Endothelial cell of umbilical vein (primary cell): ENCODE data around the gene ARHGEF33.

ENCODE experiments used
- GATA2 ChIP-seq: IDR thresholded peaks from 2 replicates; pipeline ENCODE4 v1.7.0; 2011; ENCODE audit warnings: low read depth, mild to moderate bottlenecking, moderate library complexity, mixed read lengths, low read length; ENCODE audit not compliant: insufficient read length, insufficient read depth
- POLR2A ChIP-seq: IDR thresholded peaks from 2 replicates; pipeline ENCODE4 v1.6.1; 2012; ENCODE audit warnings: low read depth, mild to moderate bottlenecking, control low read depth, low read length
- POLR2AphosphoS5 ChIP-seq: IDR thresholded peaks from 2 replicates; pipeline ENCODE4 v1.6.1; 2012; ENCODE audit warnings: low read depth, mild to moderate bottlenecking, control low read depth, low read length, moderate library complexity; ENCODE audit not compliant: insufficient read depth
- TF ChIP-seq, protein P1 (sequence below), 2 donors: IDR thresholded peaks; 1 replicate in 1 of 2; 2 replicates in 1 of 2; pipeline ENCODE4 v1.5.1; 2011; ENCODE audit warnings: low read length in 2 of 2, mild to moderate bottlenecking in 2 of 2, moderate library complexity in 2 of 2, control low read depth in 1 of 2, inconsistent platforms in 1 of 2, low read depth in 1 of 2; ENCODE audit not compliant: insufficient read depth in 1 of 2; ENCODE audit errors: extremely low read depth in 1 of 2
- TF ChIP-seq, protein P2 (sequence below): IDR thresholded peaks from 2 replicates; pipeline ENCODE4 v1.6.1; 2011; ENCODE audit not compliant: insufficient read depth, insufficient read length

DNA sequence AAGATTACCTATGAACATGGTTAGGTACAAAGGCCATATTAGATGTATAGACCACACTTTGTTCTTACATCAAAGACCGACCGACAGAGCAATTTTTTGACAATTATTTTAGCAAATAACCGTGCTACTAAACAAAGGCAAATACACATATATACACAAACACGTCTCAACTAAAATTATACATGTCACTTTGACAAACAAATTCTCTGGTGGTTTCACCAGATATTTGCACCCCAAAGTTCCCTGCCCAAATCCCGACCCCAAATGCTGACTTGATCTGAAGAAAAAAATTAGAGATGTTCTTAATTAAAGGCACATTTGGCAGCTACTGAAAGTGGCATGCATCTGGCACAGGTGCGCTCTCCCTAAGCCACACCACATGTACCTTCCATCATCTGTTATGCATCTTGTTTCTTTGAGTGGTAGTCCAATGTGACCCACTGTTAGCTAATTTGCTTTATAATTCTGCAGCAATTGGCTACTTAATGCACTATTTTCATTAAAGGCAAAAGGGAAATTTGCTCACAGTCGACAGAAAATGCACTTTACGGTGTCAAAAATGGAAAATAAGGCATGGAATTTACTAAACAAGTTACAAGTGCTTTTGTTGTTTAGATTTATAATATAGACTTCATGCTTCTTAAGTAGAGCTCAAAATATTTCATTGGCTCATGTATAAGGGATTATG is 92.1 kb downstream of the ARHGEF33 start:
- TF ChIP-seq POLR2A (no peak), POLR2AphosphoS5 (no peak), GATA2 (no peak)
- TF ChIP-seq, protein P1, sequence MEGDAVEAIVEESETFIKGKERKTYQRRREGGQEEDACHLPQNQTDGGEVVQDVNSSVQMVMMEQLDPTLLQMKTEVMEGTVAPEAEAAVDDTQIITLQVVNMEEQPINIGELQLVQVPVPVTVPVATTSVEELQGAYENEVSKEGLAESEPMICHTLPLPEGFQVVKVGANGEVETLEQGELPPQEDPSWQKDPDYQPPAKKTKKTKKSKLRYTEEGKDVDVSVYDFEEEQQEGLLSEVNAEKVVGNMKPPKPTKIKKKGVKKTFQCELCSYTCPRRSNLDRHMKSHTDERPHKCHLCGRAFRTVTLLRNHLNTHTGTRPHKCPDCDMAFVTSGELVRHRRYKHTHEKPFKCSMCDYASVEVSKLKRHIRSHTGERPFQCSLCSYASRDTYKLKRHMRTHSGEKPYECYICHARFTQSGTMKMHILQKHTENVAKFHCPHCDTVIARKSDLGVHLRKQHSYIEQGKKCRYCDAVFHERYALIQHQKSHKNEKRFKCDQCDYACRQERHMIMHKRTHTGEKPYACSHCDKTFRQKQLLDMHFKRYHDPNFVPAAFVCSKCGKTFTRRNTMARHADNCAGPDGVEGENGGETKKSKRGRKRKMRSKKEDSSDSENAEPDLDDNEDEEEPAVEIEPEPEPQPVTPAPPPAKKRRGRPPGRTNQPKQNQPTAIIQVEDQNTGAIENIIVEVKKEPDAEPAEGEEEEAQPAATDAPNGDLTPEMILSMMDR (IDR thresholded peaks at IDR 0.05; ENCODE audit: extremely low read depth in 1 of 2, insufficient read depth in 1 of 2, low read depth in 1 of 2, low read length in 2 of 2), result no peak
- TF ChIP-seq, protein P2, sequence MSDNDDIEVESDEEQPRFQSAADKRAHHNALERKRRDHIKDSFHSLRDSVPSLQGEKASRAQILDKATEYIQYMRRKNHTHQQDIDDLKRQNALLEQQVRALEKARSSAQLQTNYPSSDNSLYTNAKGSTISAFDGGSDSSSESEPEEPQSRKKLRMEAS, result no peak
